Hepatocyte (in vitro differentiated cells): ENCODE results near the gene TM6SF1. TPM values are rescaled to one million over a fixed set of nuclear protein-coding genes. Genes with fewer than 3 reads are reported as not detected.

Source experiments
- DNase-seq: peaks from one replicate; pipeline ENCODE4 v3.0.0-alpha.2; 2016; ENCODE audit warnings: low spot score
- H2AFZ ChIP-seq: fragments of 200-600 bp; sonication (generic); 2 replicates; pipeline ENCODE4 v1.6.0; 2016; ENCODE audit warnings: antibody characterized with exemption, mild to moderate bottlenecking
- H3K27ac ChIP-seq: fragments of 200-600 bp; sonication (generic); 2 replicates; pipeline ENCODE4 v1.5.1; 2016; ENCODE audit warnings: mild to moderate bottlenecking
- H3K27me3 ChIP-seq: fragments of 200-600 bp; sonication (generic); 2 replicates; pipeline ENCODE4 v1.6.1; 2016
- H3K36me3 ChIP-seq: fragments of 200-600 bp; sonication (generic); replicated peaks from 2 replicates; pipeline ENCODE4 v1.5.1; 2016; ENCODE audit warnings: low read depth; ENCODE audit not compliant: insufficient read depth
- H3K4me1 ChIP-seq: fragments of 200-600 bp; sonication (generic); 2 replicates; pipeline ENCODE4 v1.5.1; 2016; ENCODE audit warnings: mild to moderate bottlenecking, moderate library complexity; ENCODE audit not compliant: insufficient read depth
- H3K4me2 ChIP-seq: fragments of 200-600 bp; sonication (generic); 2 replicates; pipeline ENCODE4 v1.6.0; 2016
- H3K4me3 ChIP-seq: fragments of 200-600 bp; sonication (generic); 2 replicates; pipeline ENCODE4 v1.5.1; 2016; ENCODE audit warnings: mild to moderate bottlenecking
- H3K79me2 ChIP-seq: fragments of 200-600 bp; sonication (generic); 2 replicates; pipeline ENCODE4 v1.6.0; 2017; ENCODE audit warnings: mild to moderate bottlenecking
- H3K9me2 ChIP-seq: fragments of 200-600 bp; sonication (generic); replicated peaks from 2 replicates; pipeline ENCODE4 v1.6.0; 2017; ENCODE audit warnings: mild to moderate bottlenecking; ENCODE audit not compliant: insufficient read depth
- H3K9me3 ChIP-seq: fragments of 200-600 bp; sonication (generic); 2 replicates; pipeline ENCODE4 v1.5.1; 2016; ENCODE audit warnings: low read depth, mild to moderate bottlenecking
- H4K20me1 ChIP-seq: fragments of 200-600 bp; sonication (generic); 2 replicates; pipeline ENCODE4 v1.6.0; 2016; ENCODE audit warnings: mild to moderate bottlenecking; ENCODE audit not compliant: insufficient read depth, poor library complexity, severe bottlenecking
- CTCF ChIP-seq: fragments of 200-600 bp; sonication (generic); IDR thresholded peaks from 2 replicates; pipeline ENCODE4 v1.5.1; 2016; ENCODE audit warnings: antibody characterized with exemption, mild to moderate bottlenecking; ENCODE audit not compliant: poor library complexity
- EZH2 ChIP-seq: fragments of 200-600 bp; sonication (generic); IDR thresholded peaks from 2 replicates; pipeline ENCODE4 v1.6.1; 2016; ENCODE audit warnings: antibody characterized with exemption, mild to moderate bottlenecking, borderline replicate concordance
- EZH2phosphoT487 ChIP-seq: fragments of 200-600 bp; sonication (generic); IDR thresholded peaks from one replicate; pipeline ENCODE4 v1.6.1; 2018; ENCODE audit warnings: antibody characterized with exemption, mild to moderate bottlenecking, low read depth, moderate library complexity; ENCODE audit not compliant: unreplicated experiment, severe bottlenecking
- WGBS: methylation state at CpG from one replicate; pipeline ENCODE4 v1.1.6; 2016; ENCODE audit warnings: low lambda C conversion rate; ENCODE audit errors: missing lambda C conversion rate; 5-methylcytosine and 5-hydroxymethylcytosine counted together
- polyA plus RNA-seq: library from polyadenylated mRNA; unstranded; fragments of >200 nt; fragmentation: Nextera tagmentation; extraction: Ambion mirVana; gene quantifications from 2 replicates; pipeline ENCODE4 v1.2.1, GENCODE V29; 2016
- total RNA-seq: library from RNA; depleted of rRNA; stranded (reverse); fragments of >200 nt; gene quantifications from 2 replicates; pipeline ENCODE4 v1.2.3, GENCODE V29; 2014

TM6SF1 gene
- total and polyA plus RNA-seq, 2 experiments from 2014 or later = 0.20 to 0.35 TPM

- Histone ChIP-seq H3K4me2 (no peak overlapping the region), H3K4me3 (no peak overlapping the region), H3K27me3 (peaks cover 17% of the 10 kb centered on the region), H3K79me2 (no peaks in the 10 kb centered on the region), H3K4me1 (no peaks in the 10 kb centered on the region), H3K36me3 (no peaks in the 10 kb centered on the region), H3K9me3 (no peaks in the 10 kb centered on the region), H3K27ac (no peak overlapping the region), H2AFZ (no peak overlapping the region), H3K9me2 (no peaks in the 10 kb centered on the region), H4K20me1 (no peaks in the 10 kb centered on the region)
- no peak for TF ChIP-seq CTCF
- TF ChIP-seq EZH2 = no peak
- TF ChIP-seq EZH2phosphoT487 = no peak
- no peak for DNase-seq
- 85% methylated on average over 5 of the region's 5 CpGs for whole genome bisulfite sequencing
These were observed 6.6 kb downstream of the TM6SF1 start for GRCh38 chr15:83113881-83114674.

- Histone ChIP-seq H3K4me2 (no peak overlapping the region), H3K36me3 (no peaks in the 10 kb centered on the region), H3K27me3 (peaks cover 9% of the 10 kb centered on the region), H3K9me2 (no peaks in the 10 kb centered on the region), H3K27ac (no peak overlapping the region), H3K4me1 (no peaks in the 10 kb centered on the region), H4K20me1 (no peaks in the 10 kb centered on the region), H3K79me2 (no peaks in the 10 kb centered on the region), H3K4me3 (no peak overlapping the region), H3K9me3 (no peaks in the 10 kb centered on the region), H2AFZ (no peak overlapping the region)
- DNase-seq = no peak
- TF ChIP-seq EZH2phosphoT487 (no peak), CTCF (no peak), EZH2 (no peak)
- WGBS = 94% methylated on average over 6 of the region's 6 CpGs
These were observed 7.4 kb downstream of the TM6SF1 start for GRCh38 chr15:83114856-83115255.

GRCh38 chr15:83115410-83115809 is 8.0 kb downstream of the TM6SF1 start:
- H3K4me1 ChIP-seq = no peaks in the 10 kb centered on the region
- H3K27ac ChIP-seq = no peak overlapping the region
- H3K9me3 ChIP-seq = no peaks in the 10 kb centered on the region
- no peaks in the 10 kb centered on the region for H3K79me2 ChIP-seq
- no peak for DNase-seq
- no peak overlapping the region for H2AFZ ChIP-seq
- H3K27me3 ChIP-seq = peaks cover 4% of the 10 kb centered on the region
- H3K4me2 ChIP-seq = no peak overlapping the region
- no peak overlapping the region for H3K4me3 ChIP-seq
- WGBS = 91% methylated on average over 3 of the region's 3 CpGs
- no peaks in the 10 kb centered on the region for H3K36me3 ChIP-seq
- no peaks in the 10 kb centered on the region for H3K9me2 ChIP-seq
- TF ChIP-seq EZH2 (no peak), CTCF (no peak), EZH2phosphoT487 (no peak)
- H4K20me1 ChIP-seq = no peaks in the 10 kb centered on the region
